ENCODE data around the gene PDCD2L. TPM values are rescaled to one million over a fixed set of nuclear protein-coding genes. Genes with fewer than 3 reads are reported as not detected.

PDCD2L gene
- total and polyA plus RNA-seq, 7 donors: 12.3 to 30.2 (median 20.0) TPM

- H3K9me3 ChIP-seq: no peaks in the 10 kb centered on the region
- no peak for ATAC-seq
- H3K27me3 ChIP-seq (ENCODE audit: insufficient read depth in 3 of 3, low read length in 2 of 3): no peaks in the 10 kb centered on the region
- intact Hi-C loops (cut with DNase I): loop anchor here in 1 of 2 donors (10.0 kb wide), 1 partner anchor 1130 kb away; no protein-coding TSS in a partner anchor
- no peak overlapping the region for H3K27ac ChIP-seq
- 79 to 87% (median 80%) methylated on average over 4 of the region's 4 CpGs for WGBS, 3 donors
- peaks cover 7 to 53% of the 10 kb centered on the region in 2 donors for H3K36me3 ChIP-seq (ENCODE audit: insufficient read depth in 1 of 2, low read depth in 1 of 2)
- peaks cover 4% of the 10 kb centered on the region for H3K4me1 ChIP-seq
- no peak for TF ChIP-seq CTCF (IDR thresholded peaks at IDR 0.05)
- H3K4me3 ChIP-seq: no peak overlapping the region
- DNase-seq: no peak
Observed at GRCh38 chr19:34474233-34474989, 70.2 kb downstream of the PDCD2L start.

GRCh38 chr19:34475026-34475974 is 71.1 kb downstream of the PDCD2L start:
- intact Hi-C loops (cut with DNase I): loop anchor here in 1 of 2 donors (10.0 kb wide), 1 partner anchor 1130 kb away; no protein-coding TSS in a partner anchor
- Histone ChIP-seq H3K27me3 (ENCODE audit: insufficient read depth in 3 of 3, low read length in 2 of 3) (no peaks in the 10 kb centered on the region), H3K4me1 (peaks cover 4% of the 10 kb centered on the region), H3K36me3 (ENCODE audit: insufficient read depth in 1 of 2, low read depth in 1 of 2) (peaks cover 7 to 44% of the 10 kb centered on the region in 2 donors), H3K9me3 (no peaks in the 10 kb centered on the region), H3K27ac (peak overlapping the region; percentile 30), H3K4me3 (no peak overlapping the region)
- ATAC-seq (peak in 2 of 4 donors; percentile 16 to 23), DNase-seq (no peak)
- no peak for TF ChIP-seq CTCF (IDR thresholded peaks at IDR 0.05)
- WGBS, 3 donors: 62 to 76% (median 70%) methylated on average over 9 of the region's 9 CpGs

Other genes starting within 250 kb of the PDCD2L start
- 100 to 1,000 TPM in 1 of 4 donors, 10 to 100 TPM in 3; 65.0 to 114 (median 83.1) TPM for gene LSM14A, start 231.9 kb upstream of the PDCD2L start, total RNA-seq
- 100 to 1,000 TPM in 1 of 3 donors, 10 to 100 TPM in 2; 70.3 to 155 (median 87.5) TPM for gene LSM14A, start 231.9 kb upstream of the PDCD2L start, polyA plus RNA-seq
- gene GARRE1, start 149.8 kb upstream of the PDCD2L start, total RNA-seq: 10 to 100 TPM; 16.4 to 22.8 (median 17.8) TPM
- gene GARRE1, start 149.8 kb upstream of the PDCD2L start, polyA plus RNA-seq: 10 to 100 TPM in 1 of 3 donors, 1 to 10 TPM in 2; 4.8 to 13.8 (median 6.2) TPM
- 100 to 1,000 TPM; 170 to 259 (median 255) TPM for gene GPI, start 39.2 kb upstream of the PDCD2L start, total RNA-seq
- gene GPI, start 39.2 kb upstream of the PDCD2L start, polyA plus RNA-seq: 100 to 1,000 TPM; 111 to 166 (median 125) TPM
- 100 to 1,000 TPM in 2 of 4 donors, 10 to 100 TPM in 2; 78.1 to 126 (median 106) TPM for gene UBA2, start 24.0 kb downstream of the PDCD2L start, total RNA-seq
- gene UBA2, start 24.0 kb downstream of the PDCD2L start, polyA plus RNA-seq: 10 to 100 TPM; 65.5 to 88.5 (median 70.6) TPM
- gene WTIP, start 77.4 kb downstream of the PDCD2L start, total RNA-seq: 10 to 100 TPM in 1 of 4 donors, 1 to 10 TPM in 3; 2.9 to 21.4 (median 5.6) TPM
- 1 to 10 TPM; 2.6 to 2.9 (median 2.7) TPM for gene WTIP, start 77.4 kb downstream of the PDCD2L start, polyA plus RNA-seq

Measured in psoas muscle (tissue), 8 donors.